DND-41 (cell line): ENCODE measurements around the gene PDE4B.
"Not testable (repeated sequence)": the region's sequence is repeated elsewhere in the genome, so short reads cannot be mapped to it uniquely, and the experiment has no call there.

Source experiments
- ATAC-seq: fragments of 200-7000 bp; cut with Tn5 transposase; 3 replicates; pipeline ENCODE4 v1.9.1; 2021; ENCODE audit warnings: low read depth; ENCODE audit not compliant: insufficient read depth
- DNase-seq: peaks from one replicate; pipeline ENCODE4 v3.0.0-alpha.2; 2020
- H2AFZ ChIP-seq: 2 replicates; pipeline ENCODE4 v1.6.0; 2012; ENCODE audit warnings: low read depth, low read length
- H3K27ac ChIP-seq: 2 replicates; pipeline ENCODE4 v1.5.1; 2012; ENCODE audit warnings: low read length, inconsistent platforms
- H3K27me3 ChIP-seq: fragments of 200-600 bp; sonication (generic); 2 replicates; pipeline ENCODE4 v1.6.0; 2012; ENCODE audit warnings: low read length, mild to moderate bottlenecking, inconsistent platforms; ENCODE audit not compliant: insufficient read depth, poor library complexity
- H3K36me3 ChIP-seq: 2 replicates; pipeline ENCODE4 v1.5.1; 2012; ENCODE audit warnings: low read length, inconsistent platforms; ENCODE audit not compliant: insufficient read depth
- H3K4me1 ChIP-seq: 2 replicates; pipeline ENCODE4 v1.5.1; 2012; ENCODE audit warnings: mild to moderate bottlenecking, low read length; ENCODE audit not compliant: insufficient read depth
- H3K4me2 ChIP-seq: 2 replicates; pipeline ENCODE4 v1.6.0; 2012; ENCODE audit warnings: mild to moderate bottlenecking, moderate library complexity, low read length, inconsistent platforms; ENCODE audit not compliant: insufficient read depth
- H3K4me3 ChIP-seq, 2 experiments: fragments of 200-600 bp in 1 of 2; shearing (Covaris generic) in 1 of 2; 2 replicates each; pipeline ENCODE4 v1.5.1; 2012 to 2016; ENCODE audit warnings: inconsistent platforms in 2 of 2, low read length in 2 of 2, mild to moderate bottlenecking in 2 of 2, low read depth in 1 of 2, moderate library complexity in 1 of 2
- H3K79me2 ChIP-seq: 2 replicates; pipeline ENCODE4 v1.6.0; 2012; ENCODE audit warnings: low read length, inconsistent platforms; ENCODE audit not compliant: insufficient read depth
- H3K9ac ChIP-seq: 2 replicates; pipeline ENCODE4 v1.6.0; 2012; ENCODE audit warnings: low read depth, mild to moderate bottlenecking, inconsistent platforms, low read length, moderate library complexity
- H3K9me3 ChIP-seq: 2 replicates; pipeline ENCODE4 v1.5.1; 2012; ENCODE audit warnings: low read length, moderate library complexity, mild to moderate bottlenecking, inconsistent platforms; ENCODE audit not compliant: insufficient read depth, severe bottlenecking
- H4K20me1 ChIP-seq: 2 replicates; pipeline ENCODE4 v1.6.0; 2012; ENCODE audit warnings: low read length; ENCODE audit not compliant: insufficient read depth
- EZH2 ChIP-seq: IDR thresholded peaks from 3 replicates; pipeline ENCODE4 v1.6.1; 2012; ENCODE audit warnings: borderline replicate concordance, low read depth, mild to moderate bottlenecking, moderate library complexity, low read length, inconsistent platforms; ENCODE audit not compliant: severe bottlenecking
- TF ChIP-seq, protein P1 (sequence below): IDR thresholded peaks from 2 replicates; pipeline ENCODE4 v1.5.1; 2012; ENCODE audit warnings: borderline replicate concordance, low read length, moderate library complexity, mild to moderate bottlenecking; ENCODE audit not compliant: poor library complexity, severe bottlenecking; ENCODE audit errors: extremely low read depth

Gene PDE4B

DNA sequence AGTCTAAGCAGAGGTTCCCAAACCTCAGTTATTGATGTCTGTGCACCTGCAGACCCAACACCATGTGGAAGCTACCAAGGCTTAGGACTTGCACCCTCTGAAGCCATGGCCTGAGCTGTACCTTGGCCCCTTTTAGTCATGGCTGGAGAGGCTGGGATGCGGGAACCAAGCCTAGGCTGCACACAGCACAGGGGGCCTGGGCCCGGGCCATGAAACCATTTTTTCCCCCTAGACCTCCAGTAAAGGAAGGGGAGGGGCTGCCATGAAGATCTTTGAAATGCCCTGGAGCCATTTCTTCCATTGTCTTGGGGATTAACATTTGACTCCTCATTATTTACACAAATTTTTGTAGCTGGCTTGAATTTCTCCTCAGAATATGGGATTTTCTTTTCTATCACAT, 265.9 kb downstream of the PDE4B start:
- no peak for DNase-seq
- H3K27ac ChIP-seq: no peak overlapping the region
- H3K79me2 ChIP-seq: no peaks in the 10 kb centered on the region
- H3K36me3 ChIP-seq: no peaks in the 10 kb centered on the region
- no peak for TF ChIP-seq EZH2
- TF ChIP-seq, protein P1, sequence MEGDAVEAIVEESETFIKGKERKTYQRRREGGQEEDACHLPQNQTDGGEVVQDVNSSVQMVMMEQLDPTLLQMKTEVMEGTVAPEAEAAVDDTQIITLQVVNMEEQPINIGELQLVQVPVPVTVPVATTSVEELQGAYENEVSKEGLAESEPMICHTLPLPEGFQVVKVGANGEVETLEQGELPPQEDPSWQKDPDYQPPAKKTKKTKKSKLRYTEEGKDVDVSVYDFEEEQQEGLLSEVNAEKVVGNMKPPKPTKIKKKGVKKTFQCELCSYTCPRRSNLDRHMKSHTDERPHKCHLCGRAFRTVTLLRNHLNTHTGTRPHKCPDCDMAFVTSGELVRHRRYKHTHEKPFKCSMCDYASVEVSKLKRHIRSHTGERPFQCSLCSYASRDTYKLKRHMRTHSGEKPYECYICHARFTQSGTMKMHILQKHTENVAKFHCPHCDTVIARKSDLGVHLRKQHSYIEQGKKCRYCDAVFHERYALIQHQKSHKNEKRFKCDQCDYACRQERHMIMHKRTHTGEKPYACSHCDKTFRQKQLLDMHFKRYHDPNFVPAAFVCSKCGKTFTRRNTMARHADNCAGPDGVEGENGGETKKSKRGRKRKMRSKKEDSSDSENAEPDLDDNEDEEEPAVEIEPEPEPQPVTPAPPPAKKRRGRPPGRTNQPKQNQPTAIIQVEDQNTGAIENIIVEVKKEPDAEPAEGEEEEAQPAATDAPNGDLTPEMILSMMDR: no peak
- H3K9ac ChIP-seq: no peak overlapping the region
- H3K9me3 ChIP-seq: no peaks in the 10 kb centered on the region
- H4K20me1 ChIP-seq: no peaks in the 10 kb centered on the region
- H3K27me3 ChIP-seq: no peaks in the 10 kb centered on the region
- H2AFZ ChIP-seq: no peak overlapping the region
- no peak overlapping the region for H3K4me3 ChIP-seq
- H3K4me2 ChIP-seq: no peak overlapping the region
- no peak for ATAC-seq
- H3K4me1 ChIP-seq: no peaks in the 10 kb centered on the region

DNA sequence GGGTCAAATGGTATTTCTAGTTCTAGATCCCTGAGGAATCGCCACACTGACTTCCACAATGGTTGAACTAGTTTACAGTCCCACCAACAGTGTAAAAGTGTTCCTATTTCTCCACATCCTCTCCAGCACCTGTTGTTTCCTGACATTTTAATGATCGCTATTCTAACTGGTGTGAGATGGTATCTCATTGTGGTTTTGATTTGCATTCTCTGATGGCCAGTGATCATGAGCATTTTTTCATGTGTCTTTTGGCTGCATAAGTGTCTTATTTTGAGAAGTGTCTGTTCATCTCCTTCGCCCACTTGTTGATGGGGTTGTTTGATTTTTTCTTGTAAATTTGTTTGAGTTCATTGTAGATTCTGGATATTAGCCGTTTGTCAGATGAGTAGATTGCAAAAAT, 274.5 kb downstream of the PDE4B start:
- H3K4me1 ChIP-seq, DNase-seq, ATAC-seq, H3K9ac ChIP-seq, H2AFZ ChIP-seq, H3K4me3 ChIP-seq, H3K27me3 ChIP-seq, H3K27ac ChIP-seq, H4K20me1 ChIP-seq, H3K4me2 ChIP-seq, H3K36me3 ChIP-seq, H3K9me3 ChIP-seq, H3K79me2 ChIP-seq: not testable (repeated sequence)

DNA sequence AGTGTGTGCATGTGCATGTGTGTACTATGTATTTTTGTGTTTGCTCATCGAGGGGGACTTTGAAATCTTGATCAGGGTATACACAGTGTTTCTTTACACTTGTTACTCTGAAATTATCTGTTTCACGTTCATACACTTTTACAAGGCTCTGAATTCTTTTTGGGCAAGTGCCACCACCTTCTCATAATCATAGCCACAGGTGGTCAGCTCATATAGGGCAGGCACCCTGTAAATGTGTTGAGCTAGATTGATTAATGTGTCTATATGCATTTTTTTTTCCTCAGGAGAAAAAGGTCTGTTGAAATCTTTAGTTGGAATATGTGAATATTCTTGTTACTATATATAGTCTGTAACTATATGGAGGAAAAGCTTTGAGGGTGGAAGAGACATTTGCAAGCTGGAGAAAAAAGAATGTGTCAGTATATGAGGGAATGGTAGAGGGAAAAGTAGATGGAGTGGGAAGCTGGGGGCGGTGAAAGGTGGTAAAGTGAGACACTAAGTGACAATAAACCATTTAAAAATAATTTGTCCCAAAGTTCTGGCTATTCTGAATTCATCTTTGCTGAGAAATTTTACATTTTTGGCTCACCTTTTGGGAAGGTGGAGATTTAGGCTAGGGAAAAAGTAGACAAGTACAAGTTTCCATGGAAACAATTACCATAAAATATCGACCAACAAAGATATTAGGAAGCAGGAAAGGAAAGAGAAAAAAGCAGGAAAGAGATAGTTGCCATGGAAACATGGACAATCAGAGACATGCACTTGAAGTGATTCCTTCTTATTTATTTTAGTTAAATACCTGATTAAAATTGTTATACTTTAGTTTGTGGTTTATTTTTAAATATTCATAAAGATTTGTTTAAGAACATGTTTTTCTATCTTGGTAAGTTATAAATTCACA, 277.5 kb downstream of the PDE4B start:
- TF ChIP-seq, protein P1: no peak
- no peak for TF ChIP-seq EZH2
- Histone ChIP-seq H3K79me2 (no peaks in the 10 kb centered on the region), H3K4me3 (no peak overlapping the region), H3K27ac (no peak overlapping the region), H3K27me3 (no peaks in the 10 kb centered on the region), H3K4me2 (no peak overlapping the region), H4K20me1 (no peaks in the 10 kb centered on the region), H2AFZ (no peak overlapping the region), H3K9ac (no peak overlapping the region), H3K4me1 (no peaks in the 10 kb centered on the region), H3K9me3 (no peaks in the 10 kb centered on the region), H3K36me3 (no peaks in the 10 kb centered on the region)
- ATAC-seq (no peak), DNase-seq (no peak)

DNA sequence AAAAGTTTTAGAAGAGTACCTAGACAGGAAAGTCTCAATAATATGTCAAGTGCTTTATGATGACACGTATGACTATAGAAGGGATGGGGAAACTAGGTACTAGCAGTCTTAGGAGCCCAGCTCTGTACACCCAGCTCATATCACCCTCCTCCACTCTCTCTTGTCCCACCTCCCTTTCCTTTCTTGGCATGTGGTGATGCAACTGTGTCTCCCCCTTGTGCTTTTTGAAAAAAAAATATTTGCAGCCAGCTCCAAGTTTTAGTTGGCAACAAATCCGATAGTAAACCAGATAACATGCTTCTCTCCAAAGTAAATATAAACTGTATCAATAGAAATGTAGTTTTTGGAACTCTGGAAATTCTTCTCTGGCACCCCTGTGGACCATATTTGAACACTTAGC, 280.7 kb downstream of the PDE4B start:
- Histone ChIP-seq H3K79me2 (no peaks in the 10 kb centered on the region), H3K4me3 (no peak overlapping the region), H3K27me3 (no peaks in the 10 kb centered on the region), H2AFZ (no peak overlapping the region), H3K4me2 (no peak overlapping the region), H3K9me3 (no peaks in the 10 kb centered on the region), H3K27ac (no peak overlapping the region), H3K9ac (no peak overlapping the region), H4K20me1 (no peaks in the 10 kb centered on the region), H3K36me3 (no peaks in the 10 kb centered on the region), H3K4me1 (no peaks in the 10 kb centered on the region)
- ATAC-seq (no peak), DNase-seq (no peak)
- TF ChIP-seq, protein P1: no peak
- TF ChIP-seq EZH2: no peak
